SU-DHL-6 (cell line): ENCODE results near the gene SFTPB.

ENCODE experiments used
- EZH2phosphoT487 ChIP-seq: fragments of 200-600 bp; sonication (generic), shearing (Covaris generic); conservative IDR thresholded peaks from 2 replicates; pipeline ENCODE4 v1.6.1; 2018; ENCODE audit warnings: mild to moderate bottlenecking, antibody characterized with exemption, low read length, moderate library complexity, mixed read lengths
- TF ChIP-seq, protein P1 (sequence below): fragments of 200-600 bp; sonication (generic); IDR thresholded peaks from one replicate; pipeline ENCODE4 v1.5.1; 2017; ENCODE audit warnings: antibody characterized with exemption, mild to moderate bottlenecking, low read length, moderate library complexity; ENCODE audit not compliant: insufficient read depth, poor library complexity, severe bottlenecking

DNA sequence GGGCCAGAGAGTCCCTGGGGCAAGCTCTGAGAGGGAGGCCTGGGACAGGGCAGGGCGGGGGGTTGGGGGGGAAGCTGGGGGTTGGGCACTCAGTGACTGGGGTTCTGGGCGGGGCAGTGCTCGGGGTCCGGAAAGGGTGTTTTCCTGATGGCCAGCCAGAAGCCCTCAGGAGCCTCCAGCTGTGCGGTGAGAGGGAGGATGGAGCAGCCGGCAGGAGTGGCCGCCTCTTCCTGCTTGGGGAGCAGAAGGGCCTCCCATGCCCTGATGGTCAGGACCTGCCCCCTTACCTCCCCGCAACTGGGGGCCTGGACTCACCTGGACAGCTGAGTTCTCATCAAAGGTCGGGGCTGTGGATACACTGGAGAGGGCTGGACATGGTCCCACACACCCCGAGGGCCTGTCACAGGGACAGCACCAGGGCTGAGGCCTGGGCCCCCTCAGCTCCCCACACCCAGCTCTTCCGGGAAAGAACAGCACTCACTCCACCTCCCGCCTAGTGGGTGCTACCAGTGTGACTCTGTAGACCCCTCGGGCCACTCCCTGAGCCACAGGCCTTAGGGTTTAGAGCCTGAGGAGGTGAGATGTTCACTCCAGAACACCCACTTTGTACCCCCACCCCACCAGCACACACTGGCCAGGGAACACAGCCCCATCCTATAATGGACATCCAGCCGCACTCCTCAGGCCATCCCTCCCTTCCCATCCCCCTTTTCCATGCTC lies 6.7 kb downstream of the SFTPB start:
- TF ChIP-seq EZH2phosphoT487: no peak
- TF ChIP-seq, protein P1, sequence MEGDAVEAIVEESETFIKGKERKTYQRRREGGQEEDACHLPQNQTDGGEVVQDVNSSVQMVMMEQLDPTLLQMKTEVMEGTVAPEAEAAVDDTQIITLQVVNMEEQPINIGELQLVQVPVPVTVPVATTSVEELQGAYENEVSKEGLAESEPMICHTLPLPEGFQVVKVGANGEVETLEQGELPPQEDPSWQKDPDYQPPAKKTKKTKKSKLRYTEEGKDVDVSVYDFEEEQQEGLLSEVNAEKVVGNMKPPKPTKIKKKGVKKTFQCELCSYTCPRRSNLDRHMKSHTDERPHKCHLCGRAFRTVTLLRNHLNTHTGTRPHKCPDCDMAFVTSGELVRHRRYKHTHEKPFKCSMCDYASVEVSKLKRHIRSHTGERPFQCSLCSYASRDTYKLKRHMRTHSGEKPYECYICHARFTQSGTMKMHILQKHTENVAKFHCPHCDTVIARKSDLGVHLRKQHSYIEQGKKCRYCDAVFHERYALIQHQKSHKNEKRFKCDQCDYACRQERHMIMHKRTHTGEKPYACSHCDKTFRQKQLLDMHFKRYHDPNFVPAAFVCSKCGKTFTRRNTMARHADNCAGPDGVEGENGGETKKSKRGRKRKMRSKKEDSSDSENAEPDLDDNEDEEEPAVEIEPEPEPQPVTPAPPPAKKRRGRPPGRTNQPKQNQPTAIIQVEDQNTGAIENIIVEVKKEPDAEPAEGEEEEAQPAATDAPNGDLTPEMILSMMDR: no peak
